ENCODE results near the gene CDH20. TPM values are rescaled to one million over a fixed set of nuclear protein-coding genes. Genes with fewer than 3 reads are reported as not detected.

CDH20 gene
- not detected in 5 replicates for total RNA-seq (2022; extraction: Qiagen RNA extraction; ENCODE audit: low read depth)

GRCh38 chr18:61333271-61333745 is at the start of gene CDH20:
Gene CDH20, plus strand, starts transcription at chr18:61333430.

All from A549 treated with CpdA at 1 μM for 4 hours (cell line).